HepG2 (cell line): ENCODE measurements around the gene SNRPD3. TPM values are rescaled to one million over a fixed set of nuclear protein-coding genes. Genes with fewer than 3 reads are reported as not detected.
A peak's percentile ranks its signal among the peaks of the same experiment; 100 is the strongest.

Experiments used
- ARID4A ChIP-seq: sonication (generic); formaldehyde crosslinking; IDR thresholded peaks from 2 replicates; pipeline ENCODE4 v1.5.0; 2020; ENCODE audit warnings: mild to moderate bottlenecking, missing genetic modification reagents, borderline replicate concordance
- CHD4 ChIP-seq: fragments of 200-600 bp; sonication (generic); IDR thresholded peaks from 2 replicates; pipeline ENCODE4 v1.7.0; 2017; ENCODE audit warnings: mild to moderate bottlenecking, low read length, borderline replicate concordance
- DMTF1 ChIP-seq: sonication (generic); formaldehyde crosslinking; IDR thresholded peaks from 2 replicates; pipeline ENCODE4 v1.4.0; 2020; ENCODE audit warnings: mild to moderate bottlenecking, missing genetic modification reagents
- MAX ChIP-seq: IDR thresholded peaks from 2 replicates; pipeline ENCODE4 v1.6.1; 2012; ENCODE audit warnings: inconsistent platforms
- MED8 ChIP-seq: sonication (generic); formaldehyde crosslinking; IDR thresholded peaks from 2 replicates; pipeline ENCODE4 v1.8.1; 2023; ENCODE audit warnings: mild to moderate bottlenecking, missing genetic modification reagents; ENCODE audit not compliant: insufficient replicate concordance
- NCOA2 ChIP-seq: sonication (generic); formaldehyde crosslinking; IDR thresholded peaks from 2 replicates; pipeline ENCODE4 v1.8.0; 2022; ENCODE audit warnings: inconsistent platforms
- RCOR2 ChIP-seq: IDR thresholded peaks from 2 replicates; pipeline ENCODE4 v1.6.1; 2016; ENCODE audit warnings: missing biosample characterization, missing genetic modification reagents
- RERE ChIP-seq: IDR thresholded peaks from 2 replicates; pipeline ENCODE4 v1.6.1; 2016; ENCODE audit warnings: low read depth, missing genetic modification reagents, missing compliant biosample characterization
- RFX1 ChIP-seq: fragments of 450-650 bp; IDR thresholded peaks from 2 replicates; pipeline ENCODE4 v1.6.1; 2017
- SMYD3 ChIP-seq: sonication (generic); formaldehyde crosslinking; IDR thresholded peaks from 2 replicates; pipeline ENCODE4 v1.8.1; 2023; ENCODE audit warnings: mild to moderate bottlenecking, missing genetic modification reagents
- SNAPC5 ChIP-seq: sonication (generic); formaldehyde crosslinking; IDR thresholded peaks from 2 replicates; pipeline ENCODE4 v1.8.1; 2023; ENCODE audit warnings: mild to moderate bottlenecking, missing genetic modification reagents, borderline replicate concordance
- ZGPAT ChIP-seq: IDR thresholded peaks from 2 replicates; pipeline ENCODE4 v1.6.1; 2016; ENCODE audit warnings: mild to moderate bottlenecking
- ZNF282 ChIP-seq: fragments of 450-650 bp; IDR thresholded peaks from 2 replicates; pipeline ENCODE4 v1.6.1; 2018; ENCODE audit not compliant: partially characterized antibody
- ZNF768 ChIP-seq: sonication (generic); formaldehyde crosslinking; IDR thresholded peaks from 2 replicates; pipeline ENCODE4 v1.4.0; 2020; ENCODE audit warnings: missing genetic modification reagents
- polyA plus RNA-seq, 8 experiments: library from polyadenylated mRNA; depleted of rRNA in 3 of 8; stranded (reverse) in 7 of 8; unstranded in 1 of 8; fragments of >200 nt; fragmentation: Illumina TruSeq in 4 of 8; extraction: Trizol in 4 of 8; gene quantifications; 2 replicates each; pipeline versions ENCODE4 v1.2.1 to v1.2.3, GENCODE V29; 2011 to 2016; ENCODE audit warnings: low read depth in 4 of 8, missing spikeins in 1 of 8, mixed read lengths in 1 of 8; ENCODE audit not compliant: insufficient read depth in 1 of 8
- total RNA-seq, 5 experiments: library from RNA; depleted of rRNA; stranded (reverse); fragments of >200 nt; fragmentation: Illumina TruSeq; extraction: Trizol; gene quantifications; 2 replicates each; pipeline ENCODE4 v1.2.3, GENCODE V29; 2016; ENCODE audit warnings: low read depth in 1 of 5

The SNRPD3 gene
- total and polyA plus RNA-seq, 2 of the 13 experiments (the other 11 are each of a cell fraction or from before 2014, with no cell fraction given): 110 to 209 TPM

GRCh38 chr22:24592851-24593558 is 37.2 kb downstream of the SNRPD3 start, which contains the start of gene LRRC75B (continued):
- TF ChIP-seq ARID4A (CRISPR knock-in tag): peak; percentile 64; the same call in 1 of the 2 replicates
- no peak for TF ChIP-seq ZNF282
- peak; percentile 45 for TF ChIP-seq MED8
- TF ChIP-seq ZNF768 (CRISPR knock-in tag): peak; percentile 46; the same call in 1 of the 2 replicates
- no peak for TF ChIP-seq RCOR2 (CRISPR knock-in tag)
- TF ChIP-seq DMTF1 (CRISPR knock-in tag): no peak
- no peak for TF ChIP-seq RFX1
- TF ChIP-seq NCOA2 (CRISPR knock-in tag): peak; percentile 39; the same call in 1 of the 2 replicates
- TF ChIP-seq SMYD3 (CRISPR knock-in tag): 0 out of 2 replicates have a peak, but pooled peaks have one; percentile 22
- 0 out of 2 replicates have a peak, but pooled peaks have one; percentile 23 for TF ChIP-seq RERE (CRISPR knock-in tag)
- no peak for TF ChIP-seq CHD4
- no peak for TF ChIP-seq SNAPC5
- TF ChIP-seq ZGPAT (CRISPR knock-in tag): peak; percentile 40; the same call in 1 of the 2 replicates
- TF ChIP-seq MAX: peak; percentile 76
